Activated CD4-positive, alpha-beta T cell treated with anti-CD3 and anti-CD28 coated beads, Interleukin-2, amount 50 U/mL, for 24 hours (primary cell): Measurements from ENCODE around the gene THRB.

Experiments used
- DNase-seq, 2 donors: peaks; one replicate each; pipeline ENCODE4 v3.0.0-alpha.2; 2020; ENCODE audit warnings: low read depth in 1 of 2, low spot score in 1 of 2

THRB gene

GRCh38 chr3:24512564-24513197 lies 18.0 kb upstream of the THRB start:
- no peak for DNase-seq

GRCh38 chr3:24510030-24510648 lies 15.5 kb upstream of the THRB start:
- DNase-seq, result no peak

GRCh38 chr3:24508423-24508839 lies 13.8 kb upstream of the THRB start:
- DNase-seq, result no peak

GRCh38 chr3:24507776-24508422 lies 13.2 kb upstream of the THRB start:
- no peak for DNase-seq

GRCh38 chr3:24506966-24507775 lies 12.5 kb upstream of the THRB start:
- DNase-seq, result no peak

GRCh38 chr3:24505691-24506550 lies 11.3 kb upstream of the THRB start:
- no peak for DNase-seq

- no peak for DNase-seq
Observed at GRCh38 chr3:24504772-24505171, 10.1 kb upstream of the THRB start.

- no peak for DNase-seq
Observed at GRCh38 chr3:24503616-24504113, 9.0 kb upstream of the THRB start.

GRCh38 chr3:24502690-24503089 lies 8.0 kb upstream of the THRB start:
- no peak for DNase-seq

- DNase-seq, result no peak
Observed at GRCh38 chr3:24500806-24501205, 6.2 kb upstream of the THRB start.

- DNase-seq, result no peak
Observed at GRCh38 chr3:24499991-24500390, 5.3 kb upstream of the THRB start.

- no peak for DNase-seq
Observed at GRCh38 chr3:24498796-24499195, 4.1 kb upstream of the THRB start.

GRCh38 chr3:24498391-24498790 lies 3.7 kb upstream of the THRB start:
- DNase-seq, result no peak

- DNase-seq, result no peak
Observed at GRCh38 chr3:24497942-24498341, 3.3 kb upstream of the THRB start.

- DNase-seq, result no peak
Observed at GRCh38 chr3:24496529-24497482, 2.2 kb upstream of the THRB start.

GRCh38 chr3:24495326-24495994 lies 810 bp upstream of the THRB start:
- no peak for DNase-seq

- DNase-seq, result no peak
Observed at GRCh38 chr3:24493746-24494617, 668 bp downstream of the THRB start.

- no peak for DNase-seq
Observed at GRCh38 chr3:24492971-24493551, 1.6 kb downstream of the THRB start.
